Ascending aorta (tissue), 2 donors: ENCODE data around the gene ATP10A. TPM values are rescaled to one million over a fixed set of nuclear protein-coding genes. Genes with fewer than 3 reads are reported as not detected.

ENCODE experiments used
- DNase-seq, 2 donors: peaks; one replicate each; pipeline ENCODE4 v3.0.0-alpha.2; 2019; ENCODE audit warnings: low spot score in 2 of 2
- H3K27ac ChIP-seq, 2 donors: fragments of 200-600 bp; sonication (generic); one replicate each; pipeline ENCODE4 v1.5.1; 2016 to 2017; ENCODE audit warnings: mild to moderate bottlenecking in 1 of 2
- H3K27me3 ChIP-seq: fragments of 200-600 bp; sonication (generic); one replicate; pipeline ENCODE4 v1.5.1; 2017
- H3K36me3 ChIP-seq, 2 donors: fragments of 200-600 bp; sonication (generic); one replicate each; pipeline ENCODE4 v1.5.1; 2016
- H3K4me1 ChIP-seq, 2 donors: fragments of 200-600 bp; sonication (generic); one replicate each; pipeline ENCODE4 v1.5.1; 2016 to 2017; ENCODE audit warnings: mild to moderate bottlenecking in 1 of 2
- H3K4me3 ChIP-seq, 2 donors: fragments of 200-600 bp; sonication (generic); one replicate each; pipeline ENCODE4 v1.5.1; 2016 to 2017; ENCODE audit warnings: mild to moderate bottlenecking in 1 of 2
- H3K9me3 ChIP-seq, 2 donors: fragments of 200-600 bp; sonication (generic); one replicate each; pipeline ENCODE4 v1.5.1; 2016
- intact Hi-C: fragments of 100-400 bp; cut with DNase I; formaldehyde crosslinking; loops from one replicate; pipeline ENCODE4 v1.15.1; 2023
- total RNA-seq: library from RNA; depleted of rRNA; stranded (reverse); fragments of >200 nt; gene quantifications from one replicate; pipeline ENCODE4 v1.1.0, GENCODE V29; 2016
- TF ChIP-seq, protein P1 (sequence below), 3 experiments: fragments of 200-600 bp in 2 of 3; fragments of 450-650 bp in 1 of 3; sonication (generic) in 2 of 3; IDR thresholded peaks; one replicate each; pipeline ENCODE4 v1.5.1; 2016 to 2019; ENCODE audit warnings: antibody characterized with exemption in 3 of 3, mild to moderate bottlenecking in 1 of 3, moderate library complexity in 1 of 3

ATP10A gene
- total RNA-seq, 1 donor from 2014 or later = 26.7 TPM

DNA sequence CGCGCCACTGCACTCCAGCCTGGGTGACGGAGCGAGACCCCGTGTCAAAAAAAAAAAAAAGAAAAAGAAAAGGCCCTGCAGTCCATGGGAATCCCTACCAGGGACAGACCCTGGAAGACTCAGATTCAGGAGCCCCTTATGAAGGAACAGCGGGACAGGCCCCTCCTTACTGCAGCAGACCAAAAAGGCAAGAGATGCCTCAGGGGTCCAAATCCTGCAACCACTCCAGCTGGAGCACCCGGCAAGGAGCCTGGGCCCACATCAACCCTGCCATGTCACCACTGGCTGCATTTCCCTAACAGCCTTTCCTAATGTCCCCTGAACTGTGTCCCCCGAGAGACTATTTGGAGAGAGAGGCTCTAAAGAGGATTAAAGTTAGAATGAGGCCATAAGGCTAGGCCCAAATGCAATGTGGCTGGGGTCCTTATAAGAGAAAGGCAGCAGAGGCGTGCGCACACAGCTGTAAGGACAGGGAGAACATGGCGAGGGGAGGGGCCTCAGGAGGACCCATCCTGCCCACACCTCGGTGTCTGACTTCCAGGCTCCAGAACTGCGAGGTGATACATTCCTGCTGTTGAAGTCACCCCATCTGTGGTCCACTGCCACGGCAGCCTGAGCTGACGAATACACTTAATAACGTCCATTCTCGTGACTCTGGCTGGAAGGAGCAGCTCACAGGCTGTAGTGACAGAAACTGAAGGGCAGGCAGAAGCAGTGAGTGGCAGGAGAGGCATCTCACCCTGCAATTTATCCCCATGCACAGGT lies 78.1 kb downstream of the ATP10A start:
- intact Hi-C loops = loop anchor here (5.0 to 10.0 kb wide), 3 partner anchors 48 to 300 kb away; no protein-coding TSS in a partner anchor
- Histone ChIP-seq H3K27ac (peak overlapping the region; percentile 67 to 72), H3K9me3 (no peaks in the 10 kb centered on the region), H3K4me3 (no peak overlapping the region), H3K4me1 (peaks cover 11 to 37% of the 10 kb centered on the region in 2 donors), H3K27me3 (no peaks in the 10 kb centered on the region), H3K36me3 (peaks cover 9% of the 10 kb centered on the region in 2 donors)
- DNase-seq = no peak
- TF ChIP-seq, protein P1, sequence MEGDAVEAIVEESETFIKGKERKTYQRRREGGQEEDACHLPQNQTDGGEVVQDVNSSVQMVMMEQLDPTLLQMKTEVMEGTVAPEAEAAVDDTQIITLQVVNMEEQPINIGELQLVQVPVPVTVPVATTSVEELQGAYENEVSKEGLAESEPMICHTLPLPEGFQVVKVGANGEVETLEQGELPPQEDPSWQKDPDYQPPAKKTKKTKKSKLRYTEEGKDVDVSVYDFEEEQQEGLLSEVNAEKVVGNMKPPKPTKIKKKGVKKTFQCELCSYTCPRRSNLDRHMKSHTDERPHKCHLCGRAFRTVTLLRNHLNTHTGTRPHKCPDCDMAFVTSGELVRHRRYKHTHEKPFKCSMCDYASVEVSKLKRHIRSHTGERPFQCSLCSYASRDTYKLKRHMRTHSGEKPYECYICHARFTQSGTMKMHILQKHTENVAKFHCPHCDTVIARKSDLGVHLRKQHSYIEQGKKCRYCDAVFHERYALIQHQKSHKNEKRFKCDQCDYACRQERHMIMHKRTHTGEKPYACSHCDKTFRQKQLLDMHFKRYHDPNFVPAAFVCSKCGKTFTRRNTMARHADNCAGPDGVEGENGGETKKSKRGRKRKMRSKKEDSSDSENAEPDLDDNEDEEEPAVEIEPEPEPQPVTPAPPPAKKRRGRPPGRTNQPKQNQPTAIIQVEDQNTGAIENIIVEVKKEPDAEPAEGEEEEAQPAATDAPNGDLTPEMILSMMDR (IDR thresholded peaks at IDR 0.05) = no peak

DNA sequence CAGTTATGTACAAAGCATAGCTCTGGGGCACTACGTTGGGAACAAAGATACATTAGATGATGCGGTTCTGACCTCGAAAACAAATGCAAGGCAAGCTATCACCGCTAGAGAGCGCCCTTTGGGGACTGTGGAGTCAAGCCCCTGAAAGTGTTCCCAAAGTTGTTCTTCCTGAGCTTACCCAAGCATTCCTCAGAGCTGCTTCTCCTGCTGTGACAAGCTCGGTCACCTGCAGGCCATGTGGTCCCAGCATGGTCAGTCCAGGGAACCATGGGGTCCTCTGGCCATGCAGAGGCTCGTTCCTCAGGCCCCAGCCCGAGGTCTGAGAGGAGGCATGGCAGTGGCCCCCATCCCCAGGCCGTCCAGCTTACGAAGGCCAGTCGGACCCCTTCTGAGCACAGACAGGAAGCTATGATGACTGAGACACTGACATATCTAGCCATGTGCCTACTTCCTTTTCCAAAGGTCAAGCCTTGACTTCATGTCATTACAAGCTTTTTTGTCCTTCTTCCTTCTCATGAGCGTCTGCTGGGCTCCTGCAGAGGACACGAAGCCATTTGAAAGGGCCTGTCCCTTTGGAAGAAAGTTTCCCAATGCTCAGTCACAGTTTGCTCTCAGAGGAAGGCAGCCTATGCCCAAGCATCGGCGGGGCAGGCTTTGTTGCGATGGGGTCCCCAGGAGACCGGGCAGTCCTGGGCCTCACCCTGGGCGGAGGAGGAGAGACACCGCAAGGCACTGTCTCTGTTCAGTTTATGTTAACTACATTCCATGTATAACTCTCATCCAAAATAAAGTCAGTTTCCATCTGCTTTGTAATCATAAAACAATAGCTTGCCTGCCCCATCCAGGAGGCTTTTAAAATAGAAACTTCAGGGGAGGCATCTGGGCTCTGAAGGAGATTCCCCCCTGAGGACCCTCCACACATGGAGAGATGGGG lies 79.3 kb downstream of the ATP10A start:
- Histone ChIP-seq H3K27me3 (no peaks in the 10 kb centered on the region), H3K4me1 (peaks cover 14 to 33% of the 10 kb centered on the region in 2 donors), H3K27ac (peak overlapping the region; percentile 54 to 72), H3K9me3 (no peaks in the 10 kb centered on the region), H3K4me3 (no peak overlapping the region), H3K36me3 (peaks cover 11 to 12% of the 10 kb centered on the region in 2 donors)
- no peak for DNase-seq
- TF ChIP-seq, protein P1 (IDR thresholded peaks at IDR 0.05) = peak; percentile 16 to 41 (median 22)
- intact Hi-C loops = loop anchor here (10.0 kb wide), 1 partner anchor 301 kb away; no protein-coding TSS in a partner anchor

DNA sequence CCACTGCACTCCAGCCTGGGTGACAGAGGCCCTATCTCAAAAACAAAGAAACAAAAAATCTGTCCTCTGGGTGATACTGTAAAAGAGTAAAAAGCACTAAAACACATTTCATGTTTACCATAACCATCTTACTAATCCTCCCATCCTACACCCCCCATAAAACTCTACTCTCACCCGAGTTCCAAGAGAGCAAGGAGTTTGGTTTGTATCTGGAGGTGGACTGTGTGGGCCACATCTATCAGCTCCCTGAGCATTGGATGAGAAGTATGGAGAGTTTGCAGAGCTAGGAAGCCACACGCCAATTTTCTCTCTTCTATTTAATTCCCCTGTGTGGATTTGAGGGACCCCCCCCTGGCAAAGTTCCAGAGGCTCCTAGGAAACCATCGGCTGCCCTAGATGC lies 80.0 kb downstream of the ATP10A start:
- Histone ChIP-seq H3K36me3 (peaks cover 11 to 12% of the 10 kb centered on the region in 2 donors), H3K9me3 (no peaks in the 10 kb centered on the region), H3K27ac (no peak overlapping the region), H3K27me3 (no peaks in the 10 kb centered on the region), H3K4me1 (peaks cover 14 to 28% of the 10 kb centered on the region in 2 donors), H3K4me3 (no peak overlapping the region)
- TF ChIP-seq, protein P1 (IDR thresholded peaks at IDR 0.05) = no peak
- intact Hi-C loops = loop anchor here (10.0 kb wide), 1 partner anchor 302 kb away; no protein-coding TSS in a partner anchor
- DNase-seq = no peak

DNA sequence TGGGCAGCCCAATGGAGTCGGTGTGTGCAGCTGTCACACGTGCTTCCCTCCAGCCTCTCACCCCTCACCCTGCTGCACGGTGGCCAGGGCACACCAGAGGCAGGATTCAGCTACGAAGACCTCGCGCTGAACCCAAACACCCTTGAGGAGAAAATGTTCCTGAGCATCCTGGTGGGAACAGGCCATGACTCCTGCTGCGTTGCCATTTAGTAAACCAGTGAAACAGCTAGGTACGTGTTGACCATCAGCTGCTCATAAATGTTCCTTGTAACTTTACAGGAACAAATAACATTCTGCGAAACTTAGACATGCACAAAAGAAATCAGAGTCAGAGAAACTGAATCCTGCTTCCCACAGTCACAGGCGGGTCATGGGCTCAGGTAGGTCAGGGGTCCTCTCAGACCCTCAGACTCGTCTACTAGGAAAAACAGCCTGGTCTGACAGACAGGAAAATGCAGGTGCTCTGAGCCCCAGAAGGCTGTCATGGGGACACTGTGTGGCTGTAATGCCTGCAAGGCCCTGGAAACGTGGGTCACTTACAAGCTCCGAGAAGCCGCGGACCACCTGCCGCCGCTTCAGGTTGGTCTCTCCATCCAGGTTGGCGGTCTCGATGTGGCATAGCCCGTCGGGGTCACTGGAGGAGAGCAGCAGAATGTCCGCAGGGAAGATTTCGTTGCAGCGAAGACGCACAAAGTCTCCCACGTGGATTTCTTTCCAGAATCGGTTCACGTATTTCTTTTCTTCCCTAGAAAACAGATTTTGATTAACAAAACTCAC lies 82.5 kb downstream of the ATP10A start:
- intact Hi-C loops = loop anchor here (10.0 kb wide), 1 partner anchor 304 kb away; no protein-coding TSS in a partner anchor
- Histone ChIP-seq H3K27me3 (no peaks in the 10 kb centered on the region), H3K36me3 (peaks cover 11 to 12% of the 10 kb centered on the region in 2 donors), H3K4me3 (no peak overlapping the region), H3K27ac (peak overlapping the region; percentile 74), H3K9me3 (no peaks in the 10 kb centered on the region), H3K4me1 (peaks cover 13 to 23% of the 10 kb centered on the region in 2 donors)
- DNase-seq = no peak
- TF ChIP-seq, protein P1 (IDR thresholded peaks at IDR 0.05) = no peak

- H3K9me3 ChIP-seq = no peaks in the 10 kb centered on the region
- intact Hi-C loops = no loop called here
- H3K4me1 ChIP-seq = peaks cover 7 to 20% of the 10 kb centered on the region in 2 donors
- TF ChIP-seq, protein P1 (IDR thresholded peaks at IDR 0.05) = no peak
- DNase-seq = no peak
- H3K4me3 ChIP-seq = no peak overlapping the region
- no peak overlapping the region for H3K27ac ChIP-seq
- no peaks in the 10 kb centered on the region for H3K27me3 ChIP-seq
- peaks cover 11 to 12% of the 10 kb centered on the region in 2 donors for H3K36me3 ChIP-seq
Observed at GRCh38 chr15:25778161-25778560, 85.0 kb downstream of the ATP10A start.
